OCI-LY1 (cell line): ENCODE data around the gene CSMD2.

Experiments
- EZH2 ChIP-seq: fragments of 200-600 bp; sonication (generic), shearing (Covaris generic); IDR thresholded peaks from 2 replicates; pipeline ENCODE4 v1.8.0; 2017; ENCODE audit warnings: borderline replicate concordance, mixed run types, mild to moderate bottlenecking, antibody characterized with exemption, low read length, moderate library complexity, mixed read lengths
- TF ChIP-seq, protein P1 (sequence below): fragments of 200-600 bp; sonication (generic), shearing (Covaris generic); IDR thresholded peaks from 2 replicates; pipeline ENCODE4 v1.5.1; 2017; ENCODE audit warnings: mild to moderate bottlenecking, antibody characterized with exemption, low read length, moderate library complexity, mixed read lengths

DNA sequence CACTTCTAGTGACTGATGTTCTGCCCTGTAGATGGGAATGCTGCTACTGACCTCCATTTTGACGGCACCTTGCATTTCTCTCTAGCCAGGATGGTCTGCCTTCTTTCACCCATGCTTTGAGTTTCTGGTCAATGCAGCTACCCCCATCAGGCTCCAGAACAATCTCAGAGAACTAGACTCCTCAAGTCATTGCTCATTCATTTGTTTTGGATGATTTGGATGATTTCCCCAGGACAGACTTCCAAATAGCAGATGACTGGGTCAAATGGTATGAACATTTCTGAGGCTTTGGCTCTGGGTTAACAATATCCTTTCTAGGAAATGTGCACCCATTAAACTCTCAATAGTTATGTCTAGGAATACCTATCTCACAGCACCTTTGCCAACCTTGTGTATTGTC, 63.9 kb downstream of the CSMD2 start:
- TF ChIP-seq, protein P1, sequence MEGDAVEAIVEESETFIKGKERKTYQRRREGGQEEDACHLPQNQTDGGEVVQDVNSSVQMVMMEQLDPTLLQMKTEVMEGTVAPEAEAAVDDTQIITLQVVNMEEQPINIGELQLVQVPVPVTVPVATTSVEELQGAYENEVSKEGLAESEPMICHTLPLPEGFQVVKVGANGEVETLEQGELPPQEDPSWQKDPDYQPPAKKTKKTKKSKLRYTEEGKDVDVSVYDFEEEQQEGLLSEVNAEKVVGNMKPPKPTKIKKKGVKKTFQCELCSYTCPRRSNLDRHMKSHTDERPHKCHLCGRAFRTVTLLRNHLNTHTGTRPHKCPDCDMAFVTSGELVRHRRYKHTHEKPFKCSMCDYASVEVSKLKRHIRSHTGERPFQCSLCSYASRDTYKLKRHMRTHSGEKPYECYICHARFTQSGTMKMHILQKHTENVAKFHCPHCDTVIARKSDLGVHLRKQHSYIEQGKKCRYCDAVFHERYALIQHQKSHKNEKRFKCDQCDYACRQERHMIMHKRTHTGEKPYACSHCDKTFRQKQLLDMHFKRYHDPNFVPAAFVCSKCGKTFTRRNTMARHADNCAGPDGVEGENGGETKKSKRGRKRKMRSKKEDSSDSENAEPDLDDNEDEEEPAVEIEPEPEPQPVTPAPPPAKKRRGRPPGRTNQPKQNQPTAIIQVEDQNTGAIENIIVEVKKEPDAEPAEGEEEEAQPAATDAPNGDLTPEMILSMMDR: no peak
- no peak for TF ChIP-seq EZH2
